HEK293 (cell line): ENCODE results near the gene IGFLR1.

Source experiments
- EGR2 ChIP-seq: fragments of 450-650 bp; formaldehyde crosslinking; IDR thresholded peaks from 2 replicates; pipeline ENCODE4 v1.5.1; 2016; ENCODE audit warnings: low read depth, missing biosample characterization, missing genetic modification characterization
- GFI1B ChIP-seq: fragments of 450-650 bp; formaldehyde crosslinking; IDR thresholded peaks from 2 replicates; pipeline ENCODE4 v1.5.1; 2016; ENCODE audit warnings: missing biosample characterization, missing genetic modification characterization
- HOXD13 ChIP-seq: sonication (generic); formaldehyde crosslinking; IDR thresholded peaks from 2 replicates; pipeline ENCODE4 v1.8.0; 2022; ENCODE audit warnings: missing genetic modification reagents, borderline replicate concordance
- KLF16 ChIP-seq: fragments of 450-650 bp; formaldehyde crosslinking; IDR thresholded peaks from 2 replicates; pipeline ENCODE4 v1.5.1; 2017; ENCODE audit warnings: missing biosample characterization, missing genetic modification characterization
- KLF8 ChIP-seq: fragments of 450-650 bp; formaldehyde crosslinking; IDR thresholded peaks from 2 replicates; pipeline ENCODE4 v1.5.1; 2016; ENCODE audit warnings: missing biosample characterization, missing genetic modification characterization
- KLF9 ChIP-seq: fragments of 450-650 bp; formaldehyde crosslinking; IDR thresholded peaks from 2 replicates; pipeline ENCODE4 v1.5.1; 2016; ENCODE audit warnings: missing biosample characterization, missing genetic modification characterization, low read depth
- PATZ1 ChIP-seq: fragments of 450-650 bp; formaldehyde crosslinking; IDR thresholded peaks from 2 replicates; pipeline ENCODE4 v1.5.1; 2016; ENCODE audit warnings: missing biosample characterization, missing genetic modification characterization
- PRDM10 ChIP-seq: fragments of 450-650 bp; formaldehyde crosslinking; IDR thresholded peaks from 2 replicates; pipeline ENCODE4 v1.5.1; 2016; ENCODE audit warnings: missing biosample characterization, missing genetic modification characterization
- ZBTB11 ChIP-seq: fragments of 450-650 bp; formaldehyde crosslinking; conservative IDR thresholded peaks from 2 replicates; pipeline ENCODE4 v1.5.1; 2016; ENCODE audit warnings: low read depth, missing biosample characterization, missing genetic modification characterization
- ZBTB17 ChIP-seq: fragments of 450-650 bp; formaldehyde crosslinking; IDR thresholded peaks from 2 replicates; pipeline ENCODE4 v1.5.1; 2016; ENCODE audit warnings: missing biosample characterization, missing genetic modification characterization
- ZBTB26 ChIP-seq: fragments of 450-650 bp; formaldehyde crosslinking; optimal IDR thresholded peaks from 2 replicates; pipeline ENCODE3; 2016; ENCODE audit warnings: missing biosample characterization, mild to moderate bottlenecking, missing genetic modification characterization
- ZEB2 ChIP-seq: fragments of 450-650 bp; formaldehyde crosslinking; IDR thresholded peaks from 2 replicates; pipeline ENCODE4 v1.5.1; 2016; ENCODE audit warnings: missing biosample characterization, missing genetic modification characterization
- ZNF138 ChIP-seq: fragments of 450-650 bp; formaldehyde crosslinking; IDR thresholded peaks from 2 replicates; pipeline ENCODE4 v1.5.1; 2016; ENCODE audit warnings: missing biosample characterization, missing genetic modification characterization, borderline replicate concordance
- ZNF146 ChIP-seq: fragments of 450-650 bp; formaldehyde crosslinking; IDR thresholded peaks from 2 replicates; pipeline ENCODE4 v1.5.1; 2016; ENCODE audit warnings: missing biosample characterization, missing genetic modification characterization
- ZNF2 ChIP-seq: fragments of 450-650 bp; formaldehyde crosslinking; IDR thresholded peaks from 2 replicates; pipeline ENCODE4 v1.5.1; 2016; ENCODE audit warnings: missing biosample characterization, missing genetic modification characterization
- ZNF292 ChIP-seq: fragments of 450-650 bp; formaldehyde crosslinking; IDR thresholded peaks from 2 replicates; pipeline ENCODE4 v1.5.1; 2016; ENCODE audit warnings: low read depth, missing biosample characterization, missing genetic modification characterization, borderline replicate concordance
- ZNF311 ChIP-seq: fragments of 450-650 bp; formaldehyde crosslinking; IDR thresholded peaks from 2 replicates; pipeline ENCODE4 v1.5.1; 2017; ENCODE audit warnings: missing biosample characterization, missing genetic modification characterization, borderline replicate concordance
- ZNF335 ChIP-seq: fragments of 450-650 bp; formaldehyde crosslinking; conservative IDR thresholded peaks from 2 replicates; pipeline ENCODE4 v1.5.1; 2016; ENCODE audit warnings: missing biosample characterization, missing genetic modification characterization
- ZNF391 ChIP-seq: fragments of 450-650 bp; formaldehyde crosslinking; IDR thresholded peaks from 2 replicates; pipeline ENCODE4 v1.5.1; 2016; ENCODE audit warnings: low read depth, missing biosample characterization, missing genetic modification characterization, borderline replicate concordance
- ZNF521 ChIP-seq: fragments of 450-650 bp; formaldehyde crosslinking; IDR thresholded peaks from 2 replicates; pipeline ENCODE4 v1.5.1; 2017; ENCODE audit warnings: missing biosample characterization, mild to moderate bottlenecking, missing genetic modification characterization
- ZNF692 ChIP-seq: fragments of 450-650 bp; formaldehyde crosslinking; IDR thresholded peaks from 2 replicates; pipeline ENCODE4 v1.5.1; 2016; ENCODE audit warnings: missing biosample characterization, missing genetic modification characterization
- ZNF76 ChIP-seq: fragments of 450-650 bp; formaldehyde crosslinking; IDR thresholded peaks from 2 replicates; pipeline ENCODE4; 2016; ENCODE audit warnings: low read depth, missing biosample characterization, missing genetic modification characterization, borderline replicate concordance
- ZNF777 ChIP-seq: fragments of 450-650 bp; formaldehyde crosslinking; IDR thresholded peaks from 2 replicates; pipeline ENCODE4 v1.5.1; 2017; ENCODE audit warnings: missing biosample characterization, missing genetic modification characterization, borderline replicate concordance
- ZSCAN23 ChIP-seq: fragments of 450-650 bp; formaldehyde crosslinking; IDR thresholded peaks from 2 replicates; pipeline ENCODE4 v1.5.1; 2016; ENCODE audit warnings: missing biosample characterization, missing genetic modification characterization
- ZSCAN4 ChIP-seq: fragments of 450-650 bp; formaldehyde crosslinking; IDR thresholded peaks from 2 replicates; pipeline ENCODE4 v1.5.1; 2017; ENCODE audit warnings: missing biosample characterization, missing genetic modification characterization

IGFLR1 gene

GRCh38 chr19:35718345-35719041 lies 23.8 kb downstream of the IGFLR1 start (continued):
- TF ChIP-seq ZNF2 (tag by site-specific recombination) (peak; percentile 34; the same call in 1 of the 2 replicates), PRDM10 (tag by site-specific recombination) (no peak), KLF9 (peak; percentile 28; the same call in 1 of the 2 replicates), KLF8 (tag by site-specific recombination) (peak; percentile 61), ZNF311 (no peak), ZNF146 (0 out of 2 replicates have a peak, but pooled peaks have one; percentile 25), HOXD13 (no peak), PATZ1 (peak; percentile 52), KLF16 (tag by site-specific recombination) (peak; percentile 58; the same call in 1 of the 2 replicates), ZNF335 (peak; percentile 99), ZBTB26 (tag by site-specific recombination) (peak; percentile 65), ZSCAN4 (tag by site-specific recombination) (no peak), ZNF76 (tag by site-specific recombination) (peak; percentile 52; the same call in 1 of the 2 replicates), ZNF777 (no peak), ZNF521 (tag by site-specific recombination) (no peak), ZNF391 (tag by site-specific recombination) (0 out of 2 replicates have a peak, but pooled peaks have one; percentile 43), ZNF292 (no peak), ZBTB11 (0 out of 2 replicates have a peak, but pooled peaks have one; percentile 35), ZNF138 (0 out of 2 replicates have a peak, but pooled peaks have one; percentile 24), EGR2 (tag by site-specific recombination) (peak; percentile 93), GFI1B (tag by site-specific recombination) (no peak), ZBTB17 (peak; percentile 46; the same call in 1 of the 2 replicates), ZEB2 (tag by site-specific recombination) (peak; percentile 70), ZSCAN23 (tag by site-specific recombination) (0 out of 2 replicates have a peak, but pooled peaks have one; percentile 19), ZNF692 (tag by site-specific recombination) (peak; percentile 37; the same call in 1 of the 2 replicates)
